Liver (tissue), 3 donors: Measurements from ENCODE around the gene PSMB3.

Experiments used
- SP1 ChIP-seq: IDR thresholded peaks from 2 replicates; pipeline ENCODE4 v1.6.1; 2018; ENCODE audit warnings: antibody characterized with exemption, mild to moderate bottlenecking
- TAF1 ChIP-seq: conservative IDR thresholded peaks from 2 replicates; pipeline ENCODE4 v1.6.1; 2016; ENCODE audit warnings: antibody characterized with exemption, mild to moderate bottlenecking
- YY1 ChIP-seq: IDR thresholded peaks from 2 replicates; pipeline ENCODE4 v1.6.1; 2016; ENCODE audit warnings: antibody characterized with exemption, mild to moderate bottlenecking
- TF ChIP-seq, protein P1 (sequence below): fragments of 150-350 bp; IDR thresholded peaks from 2 replicates; pipeline ENCODE4 v1.5.1; 2017; ENCODE audit warnings: improper control_type of control experiment, low read depth, low read length; ENCODE audit not compliant: missing input control
- TF ChIP-seq, protein P2 (sequence below): IDR thresholded peaks from 2 replicates; pipeline ENCODE4 v1.6.1; 2016; ENCODE audit warnings: antibody characterized with exemption, mild to moderate bottlenecking
- donor health status: healthy.
- donor health status: healthy.

DNA sequence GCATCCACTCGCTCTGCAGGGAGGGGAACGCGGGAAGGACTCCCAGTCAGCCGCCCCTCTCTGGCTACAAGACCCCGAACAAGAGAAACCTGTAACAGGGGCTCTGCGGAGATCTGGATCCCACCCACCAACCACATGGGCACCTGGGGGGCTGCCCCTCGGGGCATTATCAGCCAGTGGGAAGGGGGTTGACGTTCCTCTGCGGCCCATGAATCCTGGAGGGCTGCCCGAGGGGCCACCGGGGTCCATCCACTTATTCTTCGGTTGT lies 2.6 kb upstream of the PSMB3 start:
- no peak for TF ChIP-seq TAF1
- TF ChIP-seq, protein P1, sequence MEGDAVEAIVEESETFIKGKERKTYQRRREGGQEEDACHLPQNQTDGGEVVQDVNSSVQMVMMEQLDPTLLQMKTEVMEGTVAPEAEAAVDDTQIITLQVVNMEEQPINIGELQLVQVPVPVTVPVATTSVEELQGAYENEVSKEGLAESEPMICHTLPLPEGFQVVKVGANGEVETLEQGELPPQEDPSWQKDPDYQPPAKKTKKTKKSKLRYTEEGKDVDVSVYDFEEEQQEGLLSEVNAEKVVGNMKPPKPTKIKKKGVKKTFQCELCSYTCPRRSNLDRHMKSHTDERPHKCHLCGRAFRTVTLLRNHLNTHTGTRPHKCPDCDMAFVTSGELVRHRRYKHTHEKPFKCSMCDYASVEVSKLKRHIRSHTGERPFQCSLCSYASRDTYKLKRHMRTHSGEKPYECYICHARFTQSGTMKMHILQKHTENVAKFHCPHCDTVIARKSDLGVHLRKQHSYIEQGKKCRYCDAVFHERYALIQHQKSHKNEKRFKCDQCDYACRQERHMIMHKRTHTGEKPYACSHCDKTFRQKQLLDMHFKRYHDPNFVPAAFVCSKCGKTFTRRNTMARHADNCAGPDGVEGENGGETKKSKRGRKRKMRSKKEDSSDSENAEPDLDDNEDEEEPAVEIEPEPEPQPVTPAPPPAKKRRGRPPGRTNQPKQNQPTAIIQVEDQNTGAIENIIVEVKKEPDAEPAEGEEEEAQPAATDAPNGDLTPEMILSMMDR: no peak
- TF ChIP-seq SP1: no peak
- no peak for TF ChIP-seq YY1
- TF ChIP-seq, protein P2, sequence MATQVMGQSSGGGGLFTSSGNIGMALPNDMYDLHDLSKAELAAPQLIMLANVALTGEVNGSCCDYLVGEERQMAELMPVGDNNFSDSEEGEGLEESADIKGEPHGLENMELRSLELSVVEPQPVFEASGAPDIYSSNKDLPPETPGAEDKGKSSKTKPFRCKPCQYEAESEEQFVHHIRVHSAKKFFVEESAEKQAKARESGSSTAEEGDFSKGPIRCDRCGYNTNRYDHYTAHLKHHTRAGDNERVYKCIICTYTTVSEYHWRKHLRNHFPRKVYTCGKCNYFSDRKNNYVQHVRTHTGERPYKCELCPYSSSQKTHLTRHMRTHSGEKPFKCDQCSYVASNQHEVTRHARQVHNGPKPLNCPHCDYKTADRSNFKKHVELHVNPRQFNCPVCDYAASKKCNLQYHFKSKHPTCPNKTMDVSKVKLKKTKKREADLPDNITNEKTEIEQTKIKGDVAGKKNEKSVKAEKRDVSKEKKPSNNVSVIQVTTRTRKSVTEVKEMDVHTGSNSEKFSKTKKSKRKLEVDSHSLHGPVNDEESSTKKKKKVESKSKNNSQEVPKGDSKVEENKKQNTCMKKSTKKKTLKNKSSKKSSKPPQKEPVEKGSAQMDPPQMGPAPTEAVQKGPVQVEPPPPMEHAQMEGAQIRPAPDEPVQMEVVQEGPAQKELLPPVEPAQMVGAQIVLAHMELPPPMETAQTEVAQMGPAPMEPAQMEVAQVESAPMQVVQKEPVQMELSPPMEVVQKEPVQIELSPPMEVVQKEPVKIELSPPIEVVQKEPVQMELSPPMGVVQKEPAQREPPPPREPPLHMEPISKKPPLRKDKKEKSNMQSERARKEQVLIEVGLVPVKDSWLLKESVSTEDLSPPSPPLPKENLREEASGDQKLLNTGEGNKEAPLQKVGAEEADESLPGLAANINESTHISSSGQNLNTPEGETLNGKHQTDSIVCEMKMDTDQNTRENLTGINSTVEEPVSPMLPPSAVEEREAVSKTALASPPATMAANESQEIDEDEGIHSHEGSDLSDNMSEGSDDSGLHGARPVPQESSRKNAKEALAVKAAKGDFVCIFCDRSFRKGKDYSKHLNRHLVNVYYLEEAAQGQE: no peak
